Mesendoderm (in vitro differentiated cells): ENCODE results near the gene MSH3. TPM values are rescaled to one million over a fixed set of nuclear protein-coding genes. Genes with fewer than 3 reads are reported as not detected.

Experiments used
- DNase-seq: peaks from one replicate; pipeline ENCODE4 v3.0.0; 2013
- H2AK5ac ChIP-seq: 2 replicates; pipeline ENCODE4 v1.6.1; 2013; ENCODE audit warnings: low read length, inconsistent platforms
- H2BK120ac ChIP-seq: 2 replicates; pipeline ENCODE4 v1.6.1; 2013; ENCODE audit warnings: low read depth, mild to moderate bottlenecking, low read length, moderate library complexity, mixed read lengths
- H2BK15ac ChIP-seq: replicated peaks from 2 replicates; pipeline ENCODE4 v1.6.1; 2013; ENCODE audit warnings: low read depth, mild to moderate bottlenecking, moderate library complexity
- H2BK5ac ChIP-seq: 2 replicates; pipeline ENCODE4 v1.6.1; 2013; ENCODE audit warnings: low read length, inconsistent platforms
- H3K18ac ChIP-seq: 2 replicates; pipeline ENCODE4 v1.6.1; 2013; ENCODE audit warnings: mild to moderate bottlenecking, low read length, mixed read lengths
- H3K23ac ChIP-seq: one replicate; pipeline ENCODE4 v1.6.1; 2013; ENCODE audit warnings: low read length
- H3K27ac ChIP-seq: 2 replicates; pipeline ENCODE4 v1.5.1; 2013; ENCODE audit warnings: low read depth, mild to moderate bottlenecking, inconsistent platforms, low read length, moderate library complexity
- H3K27me3 ChIP-seq: 2 replicates; pipeline ENCODE4 v1.6.1; 2013; ENCODE audit warnings: low read length, control low read depth, mild to moderate bottlenecking, inconsistent platforms; ENCODE audit not compliant: insufficient read depth, poor library complexity
- H3K36me3 ChIP-seq: 2 replicates; pipeline ENCODE4 v1.6.1; 2013; ENCODE audit warnings: low read length, inconsistent platforms; ENCODE audit not compliant: control insufficient read depth, insufficient read depth
- H3K4ac ChIP-seq: one replicate; pipeline ENCODE4 v1.6.1; 2013; ENCODE audit warnings: low read depth, mild to moderate bottlenecking, low read length, moderate library complexity
- H3K4me1 ChIP-seq: 2 replicates; pipeline ENCODE4 v1.6.1; 2013; ENCODE audit warnings: low read depth, low read length, inconsistent platforms; ENCODE audit not compliant: control insufficient read depth
- H3K4me2 ChIP-seq: 2 replicates; pipeline ENCODE4 v1.6.1; 2013; ENCODE audit warnings: low read length
- H3K4me3 ChIP-seq: 2 replicates; pipeline ENCODE4 v1.5.1; 2013; ENCODE audit warnings: mild to moderate bottlenecking, low read length
- H3K56ac ChIP-seq: one replicate; pipeline ENCODE4 v1.6.1; 2013; ENCODE audit warnings: low read length
- H3K79me1 ChIP-seq: 2 replicates; pipeline ENCODE4 v1.6.1; 2013; ENCODE audit warnings: low read length, inconsistent platforms
- H3K79me2 ChIP-seq: 2 replicates; pipeline ENCODE4 v1.6.1; 2013; ENCODE audit warnings: mild to moderate bottlenecking, low read length; ENCODE audit not compliant: control insufficient read depth, insufficient read depth
- H3K9ac ChIP-seq: 2 replicates; pipeline ENCODE4 v1.6.1; 2013; ENCODE audit warnings: low read length, inconsistent platforms
- H4K5ac ChIP-seq: one replicate; pipeline ENCODE4 v1.6.1; 2013; ENCODE audit warnings: low read length
- H4K8ac ChIP-seq: one replicate; pipeline ENCODE4 v1.6.1; 2013; ENCODE audit warnings: low read depth, mild to moderate bottlenecking, control low read depth, low read length, moderate library complexity
- WGBS: extraction: QIAGEN DNeasy Blood & Tissue Kit; methylation state at CpG from one replicate; pipeline ENCODE4 v1.1.7; 2013; ENCODE audit warnings: low lambda C conversion rate, missing lambda C conversion rate; ENCODE audit not compliant: insufficient coverage; ENCODE audit errors: extremely low coverage; 5-methylcytosine and 5-hydroxymethylcytosine counted together
- small RNA-seq: library from polyadenylated mRNA; stranded (forward); fragments of <200 nt; extraction: miRNeasy Mini kit (QIAGEN cat#:217004); gene quantifications from one replicate; pipeline ENCODE3, GENCODE V24; 2013; ENCODE audit not compliant: insufficient read depth

The MSH3 gene

GRCh38 chr5:80919678-80920196, 265.3 kb downstream of the MSH3 start:
- Histone ChIP-seq H3K4me2 (no peak overlapping the region), H3K27ac (no peak overlapping the region), H3K4ac (no peak overlapping the region), H3K4me1 (no peaks in the 10 kb centered on the region), H3K23ac (no peak overlapping the region), H3K18ac (no peak overlapping the region), H3K36me3 (no peaks in the 10 kb centered on the region), H2BK120ac (no peak overlapping the region), H3K79me2 (no peaks in the 10 kb centered on the region), H4K8ac (no peak overlapping the region), H2BK15ac (no peak overlapping the region), H3K27me3 (no peaks in the 10 kb centered on the region), H3K4me3 (no peak overlapping the region), H3K9ac (no peak overlapping the region), H3K56ac (no peak overlapping the region), H4K5ac (no peak overlapping the region), H2AK5ac (no peak overlapping the region), H3K79me1 (no peaks in the 10 kb centered on the region), H2BK5ac (no peak overlapping the region)
- DNase-seq, result no peak
- WGBS, result no CpG with 5 or more reads among the region's 6 CpGs

- Histone ChIP-seq H3K23ac (no peak overlapping the region), H3K27ac (no peak overlapping the region), H3K27me3 (no peaks in the 10 kb centered on the region), H3K79me2 (no peaks in the 10 kb centered on the region), H3K79me1 (no peaks in the 10 kb centered on the region), H3K4me1 (no peaks in the 10 kb centered on the region), H3K36me3 (no peaks in the 10 kb centered on the region), H2BK120ac (no peak overlapping the region), H3K4me3 (no peak overlapping the region), H3K4me2 (no peak overlapping the region), H3K4ac (no peak overlapping the region), H2BK15ac (no peak overlapping the region), H3K18ac (no peak overlapping the region), H3K9ac (no peak overlapping the region), H4K5ac (no peak overlapping the region), H2AK5ac (no peak overlapping the region), H4K8ac (no peak overlapping the region), H2BK5ac (no peak overlapping the region), H3K56ac (no peak overlapping the region)
- no peak for DNase-seq
Observed at GRCh38 chr5:80920333-80920732, 265.9 kb downstream of the MSH3 start.

GRCh38 chr5:80921026-80921425, 266.6 kb downstream of the MSH3 start:
- H3K27ac ChIP-seq, result no peak overlapping the region
- H2AK5ac ChIP-seq, result no peak overlapping the region
- no peak overlapping the region for H2BK5ac ChIP-seq
- DNase-seq, result peak; percentile 41
- H3K4me1 ChIP-seq, result no peaks in the 10 kb centered on the region
- no peak overlapping the region for H3K4ac ChIP-seq
- H3K27me3 ChIP-seq, result no peaks in the 10 kb centered on the region
- H3K18ac ChIP-seq, result no peak overlapping the region
- H3K9ac ChIP-seq, result no peak overlapping the region
- H3K79me1 ChIP-seq, result no peaks in the 10 kb centered on the region
- H3K36me3 ChIP-seq, result no peaks in the 10 kb centered on the region
- H3K4me2 ChIP-seq, result no peak overlapping the region
- H4K8ac ChIP-seq, result no peak overlapping the region
- H4K5ac ChIP-seq, result no peak overlapping the region
- H2BK15ac ChIP-seq, result no peak overlapping the region
- H2BK120ac ChIP-seq, result no peak overlapping the region
- H3K23ac ChIP-seq, result no peak overlapping the region
- no peak overlapping the region for H3K56ac ChIP-seq
- H3K79me2 ChIP-seq, result no peaks in the 10 kb centered on the region
- no peak overlapping the region for H3K4me3 ChIP-seq

- WGBS, result no CpG with 5 or more reads among the region's 1 CpG
Observed at GRCh38 chr5:80925931-80926330, 271.5 kb downstream of the MSH3 start.

More at GRCh38 chr5:80925931-80926330, 271.5 kb downstream of the MSH3 start:
- H2AK5ac ChIP-seq, result no peak overlapping the region
- no peak overlapping the region for H4K5ac ChIP-seq
- H3K79me2 ChIP-seq, result no peaks in the 10 kb centered on the region
- no peak overlapping the region for H3K9ac ChIP-seq
- H3K27me3 ChIP-seq, result no peaks in the 10 kb centered on the region
- no peak for DNase-seq
- H3K4me1 ChIP-seq, result no peaks in the 10 kb centered on the region
- no peak overlapping the region for H3K23ac ChIP-seq
- no peaks in the 10 kb centered on the region for H3K36me3 ChIP-seq
- no peaks in the 10 kb centered on the region for H3K79me1 ChIP-seq
- no peak overlapping the region for H2BK15ac ChIP-seq
- H2BK5ac ChIP-seq, result no peak overlapping the region
- no peak overlapping the region for H3K27ac ChIP-seq
- no peak overlapping the region for H3K18ac ChIP-seq
- H4K8ac ChIP-seq, result no peak overlapping the region
- H3K4me2 ChIP-seq, result no peak overlapping the region
- no peak overlapping the region for H3K4me3 ChIP-seq
- no peak overlapping the region for H3K4ac ChIP-seq
- H3K56ac ChIP-seq, result no peak overlapping the region
- no peak overlapping the region for H2BK120ac ChIP-seq

Small RNAs within 50 kb of the gene (small RNA-seq; reads per million reads assigned to genes)
- not detected for gene MTRNR2L2
